ENCODE data around the gene KDELR1.
"Not testable (repeated sequence)": the region's sequence is repeated elsewhere in the genome, so short reads cannot be mapped to it uniquely, and the experiment has no call there.

KDELR1 gene

GRCh38 chr19:48397263-48398101 is 6.1 kb upstream of the KDELR1 start:
- DNase-seq (ENCODE audit: low spot score) = no peak

- DNase-seq (ENCODE audit: low spot score) = no peak
Observed at GRCh38 chr19:48396824-48397176, 5.4 kb upstream of the KDELR1 start.

- no peak for DNase-seq (ENCODE audit: low spot score)
Observed at GRCh38 chr19:48396016-48396823, 4.9 kb upstream of the KDELR1 start.

- no peak for DNase-seq (ENCODE audit: low spot score)
Observed at GRCh38 chr19:48395499-48395898, 4.1 kb upstream of the KDELR1 start.

GRCh38 chr19:48395170-48395455 is 3.8 kb upstream of the KDELR1 start:
- DNase-seq (ENCODE audit: low spot score) = no peak

GRCh38 chr19:48394331-48395169 is 3.2 kb upstream of the KDELR1 start:
- no peak for DNase-seq (ENCODE audit: low spot score)

GRCh38 chr19:48393559-48394330 is 2.4 kb upstream of the KDELR1 start, which contains the start of gene GRIN2D:
GRIN2D (plus strand) TSS chr19:48393668; CDS start chr19:48398393, 4,725 bp downstream.
- peak; percentile 66 for DNase-seq (ENCODE audit: low spot score)

GRCh38 chr19:48392860-48393558 is 1.7 kb upstream of the KDELR1 start:
- no peak for DNase-seq (ENCODE audit: low spot score)

- not testable (repeated sequence) for DNase-seq (ENCODE audit: low spot score)
Observed at GRCh38 chr19:48392006-48392344, 624 bp upstream of the KDELR1 start.

GRCh38 chr19:48390188-48391099 is 907 bp downstream of the KDELR1 start:
- DNase-seq (ENCODE audit: low spot score) = peak; percentile 70

GRCh38 chr19:48386981-48387380 is 4.4 kb downstream of the KDELR1 start:
- no peak for DNase-seq (ENCODE audit: low spot score)

- no peak for DNase-seq (ENCODE audit: low spot score)
Observed at GRCh38 chr19:48385461-48386087, 5.8 kb downstream of the KDELR1 start.

- no peak for DNase-seq (ENCODE audit: low spot score)
Observed at GRCh38 chr19:48382286-48382685, 9.1 kb downstream of the KDELR1 start.

- DNase-seq (ENCODE audit: low spot score) = no peak
Observed at GRCh38 chr19:48381178-48381950, 10.0 kb downstream of the KDELR1 start.

- no peak for DNase-seq (ENCODE audit: low spot score)
Observed at GRCh38 chr19:48379058-48379457, 12.3 kb downstream of the KDELR1 start.

- DNase-seq (ENCODE audit: low spot score) = no peak
Observed at GRCh38 chr19:48378194-48378570, 13.2 kb downstream of the KDELR1 start.

- DNase-seq (ENCODE audit: low spot score) = no peak
Observed at GRCh38 chr19:48373567-48373966, 17.8 kb downstream of the KDELR1 start.

GRCh38 chr19:48372904-48373303 is 18.4 kb downstream of the KDELR1 start:
- no peak for DNase-seq (ENCODE audit: low spot score)

- not testable (repeated sequence) for DNase-seq (ENCODE audit: low spot score)
Observed at GRCh38 chr19:48371771-48372170, 19.6 kb downstream of the KDELR1 start.
